Nephron progenitor cell (in vitro differentiated cells): ENCODE data around the gene CLEC4F.

ENCODE experiments used
- DNase-seq: peaks from one replicate; pipeline ENCODE4 v3.0.0; 2021
- H3K27ac Mint-ChIP-seq: 2 replicates; pipeline ENCODE4 v1.8.0; 2021; ENCODE audit warnings: mild to moderate bottlenecking, moderate library complexity, mixed read lengths
- H3K27me3 Mint-ChIP-seq: 2 replicates; pipeline ENCODE4 v1.8.0; 2021; ENCODE audit warnings: mild to moderate bottlenecking, low read depth, mixed read lengths; ENCODE audit not compliant: poor library complexity
- H3K36me3 Mint-ChIP-seq: 2 replicates; pipeline ENCODE4 v1.8.0; 2021; ENCODE audit warnings: low read depth, mixed read lengths
- H3K4me1 Mint-ChIP-seq: 2 replicates; pipeline ENCODE4 v1.8.0; 2021; ENCODE audit warnings: mixed read lengths
- H3K4me3 Mint-ChIP-seq: 2 replicates; pipeline ENCODE4 v1.8.0; 2021; ENCODE audit warnings: mild to moderate bottlenecking, moderate library complexity, mixed read lengths
- H3K9me3 Mint-ChIP-seq: 2 replicates; pipeline ENCODE4 v1.8.0; 2021; ENCODE audit warnings: mild to moderate bottlenecking, moderate library complexity, mixed read lengths
- TF ChIP-seq, protein P1 (sequence below): fragments of 200-600 bp; sonication (generic); IDR thresholded peaks from 2 replicates; pipeline ENCODE4 v1.5.0; 2021; ENCODE audit warnings: antibody characterized with exemption

The CLEC4F gene

DNA sequence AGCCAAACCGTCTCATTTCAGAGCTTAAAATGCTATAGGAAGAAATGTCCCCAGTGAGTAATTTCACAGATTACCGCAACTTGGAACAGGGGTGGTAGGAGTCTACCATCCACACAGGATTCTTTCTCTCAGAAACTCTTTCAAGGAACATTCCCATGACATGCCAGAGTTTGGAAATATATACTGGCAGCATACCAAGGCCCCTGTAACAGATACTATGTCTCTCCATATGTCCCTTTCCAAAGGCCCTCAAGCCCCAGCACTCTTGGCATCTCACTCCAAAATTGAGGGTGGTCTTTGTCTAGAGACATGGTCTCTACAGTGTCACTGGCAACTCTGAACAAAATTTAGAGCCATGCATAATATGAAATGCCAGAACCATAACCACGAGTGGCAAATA, 40.9 kb downstream of the CLEC4F start:
- Mint-ChIP-seq H3K27ac (no peak overlapping the region), H3K4me3 (no peak overlapping the region), H3K36me3 (no peaks in the 10 kb centered on the region), H3K4me1 (no peaks in the 10 kb centered on the region), H3K27me3 (peaks cover 18% of the 10 kb centered on the region), H3K9me3 (no peaks in the 10 kb centered on the region)
- TF ChIP-seq, protein P1, sequence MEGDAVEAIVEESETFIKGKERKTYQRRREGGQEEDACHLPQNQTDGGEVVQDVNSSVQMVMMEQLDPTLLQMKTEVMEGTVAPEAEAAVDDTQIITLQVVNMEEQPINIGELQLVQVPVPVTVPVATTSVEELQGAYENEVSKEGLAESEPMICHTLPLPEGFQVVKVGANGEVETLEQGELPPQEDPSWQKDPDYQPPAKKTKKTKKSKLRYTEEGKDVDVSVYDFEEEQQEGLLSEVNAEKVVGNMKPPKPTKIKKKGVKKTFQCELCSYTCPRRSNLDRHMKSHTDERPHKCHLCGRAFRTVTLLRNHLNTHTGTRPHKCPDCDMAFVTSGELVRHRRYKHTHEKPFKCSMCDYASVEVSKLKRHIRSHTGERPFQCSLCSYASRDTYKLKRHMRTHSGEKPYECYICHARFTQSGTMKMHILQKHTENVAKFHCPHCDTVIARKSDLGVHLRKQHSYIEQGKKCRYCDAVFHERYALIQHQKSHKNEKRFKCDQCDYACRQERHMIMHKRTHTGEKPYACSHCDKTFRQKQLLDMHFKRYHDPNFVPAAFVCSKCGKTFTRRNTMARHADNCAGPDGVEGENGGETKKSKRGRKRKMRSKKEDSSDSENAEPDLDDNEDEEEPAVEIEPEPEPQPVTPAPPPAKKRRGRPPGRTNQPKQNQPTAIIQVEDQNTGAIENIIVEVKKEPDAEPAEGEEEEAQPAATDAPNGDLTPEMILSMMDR = no peak
- DNase-seq = no peak

DNA sequence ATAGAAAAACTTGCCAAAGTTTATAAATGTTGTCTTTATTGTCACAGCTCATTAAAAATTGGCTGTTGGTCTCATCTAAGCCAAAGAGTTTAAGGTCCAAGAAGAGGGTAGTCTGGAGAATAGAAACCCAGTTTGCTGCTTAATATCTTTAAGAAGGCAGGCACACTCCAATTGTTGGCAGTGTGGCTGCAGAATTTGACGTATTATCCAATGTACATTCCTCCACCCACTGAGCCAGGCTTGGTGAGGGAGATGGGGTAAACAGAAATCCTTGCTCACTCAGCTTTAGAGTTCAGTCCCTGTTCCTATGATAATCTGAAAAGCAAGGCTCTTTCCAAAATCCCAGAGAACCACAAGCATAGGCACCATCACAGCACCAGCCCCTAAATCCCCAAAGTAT, 41.7 kb downstream of the CLEC4F start:
- Mint-ChIP-seq H3K27ac (no peak overlapping the region), H3K27me3 (peaks cover 19% of the 10 kb centered on the region), H3K4me1 (no peaks in the 10 kb centered on the region), H3K36me3 (no peaks in the 10 kb centered on the region), H3K9me3 (no peaks in the 10 kb centered on the region), H3K4me3 (no peak overlapping the region)
- DNase-seq = no peak
- TF ChIP-seq, protein P1 = no peak

DNA sequence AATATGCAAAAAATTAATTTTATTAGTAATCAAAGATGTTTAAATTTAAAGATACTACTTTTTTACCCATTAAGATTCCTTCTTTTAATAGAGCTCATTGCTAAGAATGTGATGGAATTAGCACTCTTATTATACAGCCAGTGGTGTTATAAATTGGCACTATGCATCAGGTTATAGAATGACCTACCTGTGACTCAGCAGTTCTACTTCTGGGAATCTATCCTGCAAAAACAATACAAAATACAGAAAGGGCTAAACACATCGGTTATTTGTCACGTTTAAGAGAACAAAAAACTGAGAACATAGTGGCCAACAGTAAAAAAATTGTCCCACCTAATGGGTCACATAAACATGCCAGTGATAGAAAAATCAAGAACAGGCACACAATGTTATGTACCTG, 42.9 kb downstream of the CLEC4F start:
- TF ChIP-seq, protein P1 = no peak
- Mint-ChIP-seq H3K36me3 (no peaks in the 10 kb centered on the region), H3K4me1 (no peaks in the 10 kb centered on the region), H3K27me3 (peaks cover 27% of the 10 kb centered on the region), H3K9me3 (no peaks in the 10 kb centered on the region), H3K27ac (no peak overlapping the region), H3K4me3 (no peak overlapping the region)
- DNase-seq = no peak

DNA sequence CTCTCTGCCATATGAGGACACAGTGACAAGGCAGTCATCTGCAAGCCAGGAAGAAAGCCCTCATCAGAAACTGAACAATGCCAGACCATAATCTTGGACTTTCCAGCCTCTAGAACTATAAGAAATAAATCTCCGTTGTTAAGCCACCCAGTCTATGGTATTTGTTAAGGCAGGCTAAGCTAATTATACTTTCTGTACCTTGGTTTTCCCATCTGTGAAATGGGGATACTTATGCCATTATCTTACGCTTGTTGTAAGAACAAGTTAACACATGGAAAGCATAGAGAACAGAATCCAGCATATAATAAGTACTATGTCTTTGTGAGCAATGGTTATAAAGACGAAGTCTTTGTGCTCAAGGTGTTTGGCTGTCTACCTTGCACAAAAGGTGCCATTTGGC, 44.1 kb downstream of the CLEC4F start:
- Mint-ChIP-seq H3K4me3 (no peak overlapping the region), H3K9me3 (no peaks in the 10 kb centered on the region), H3K27me3 (peaks cover 27% of the 10 kb centered on the region), H3K27ac (no peak overlapping the region), H3K4me1 (no peaks in the 10 kb centered on the region), H3K36me3 (no peaks in the 10 kb centered on the region)
- no peak for DNase-seq
- TF ChIP-seq, protein P1 = no peak

DNA sequence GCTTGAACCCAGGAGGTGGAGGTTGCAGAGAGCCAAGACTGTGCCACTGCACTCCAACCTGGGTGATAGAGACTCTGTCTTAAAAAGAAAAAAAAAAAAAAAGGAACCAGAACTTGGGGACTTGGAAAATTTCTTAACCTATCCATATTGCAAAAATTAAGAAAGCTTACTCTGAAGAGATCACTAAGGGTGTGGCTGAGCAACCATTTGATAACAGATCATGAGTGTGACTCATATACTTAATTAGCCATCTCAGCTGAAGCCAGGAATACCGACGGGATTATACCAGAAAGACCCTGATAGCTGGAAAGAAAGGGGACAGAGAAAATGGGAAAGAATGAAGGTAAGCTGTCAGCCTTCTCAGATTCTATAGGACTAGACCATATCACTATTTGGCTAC, 45.3 kb downstream of the CLEC4F start:
- no peak for DNase-seq
- Mint-ChIP-seq H3K4me3 (no peak overlapping the region), H3K27ac (no peak overlapping the region), H3K27me3 (peaks cover 27% of the 10 kb centered on the region), H3K9me3 (no peaks in the 10 kb centered on the region), H3K36me3 (no peaks in the 10 kb centered on the region), H3K4me1 (no peaks in the 10 kb centered on the region)
- TF ChIP-seq, protein P1 = no peak

DNA sequence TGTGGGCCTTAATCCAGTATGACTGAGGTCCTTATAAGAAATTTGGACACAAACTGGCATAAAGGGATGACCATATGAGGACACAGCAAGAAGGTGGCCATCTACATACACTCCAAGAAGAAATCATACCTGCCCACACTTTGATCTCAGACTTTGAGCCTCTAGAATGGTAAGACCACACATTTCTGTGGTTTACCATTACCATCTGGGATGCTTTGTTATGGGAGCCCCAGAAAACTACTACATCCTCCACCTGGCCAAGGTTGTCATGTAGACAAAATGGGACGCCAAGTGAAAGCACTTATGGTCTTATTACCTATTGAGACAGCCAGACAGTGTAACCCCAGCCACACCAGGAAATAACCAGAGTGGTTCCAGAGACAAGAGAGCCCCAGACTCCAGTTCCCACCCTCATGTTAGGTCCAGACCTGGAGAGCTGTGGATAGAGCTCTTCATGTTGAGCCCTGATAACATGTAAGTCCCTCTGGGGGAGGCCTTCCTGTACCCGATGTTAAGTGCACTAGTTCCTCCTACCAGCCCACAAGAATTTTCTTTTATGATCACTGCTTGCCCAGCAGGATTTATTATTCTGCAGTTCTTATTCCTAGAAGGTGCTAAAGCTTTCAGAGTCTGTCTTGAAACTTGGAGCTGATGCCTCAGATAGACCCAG, 47.8 kb downstream of the CLEC4F start:
- no peaks in the 10 kb centered on the region for H3K36me3 Mint-ChIP-seq
- no peak for DNase-seq
- no peak overlapping the region for H3K4me3 Mint-ChIP-seq
- TF ChIP-seq, protein P1 = no peak
- peaks cover 12% of the 10 kb centered on the region for H3K4me1 Mint-ChIP-seq
- no peak overlapping the region for H3K27ac Mint-ChIP-seq
- peaks cover 35% of the 10 kb centered on the region for H3K27me3 Mint-ChIP-seq
- H3K9me3 Mint-ChIP-seq = no peaks in the 10 kb centered on the region
